GM18861 (cell line): ENCODE results near the gene SCAP.
"Not testable (repeated sequence)": the region's sequence is repeated elsewhere in the genome, so short reads cannot be mapped to it uniquely, and the experiment has no call there.

ENCODE experiments used
- ATAC-seq: cut with Tn5 transposase; IDR thresholded peaks from one replicate; pipeline ENCODE4 v1.9.1; 2021; ENCODE audit not compliant: unreplicated experiment

The SCAP gene

DNA sequence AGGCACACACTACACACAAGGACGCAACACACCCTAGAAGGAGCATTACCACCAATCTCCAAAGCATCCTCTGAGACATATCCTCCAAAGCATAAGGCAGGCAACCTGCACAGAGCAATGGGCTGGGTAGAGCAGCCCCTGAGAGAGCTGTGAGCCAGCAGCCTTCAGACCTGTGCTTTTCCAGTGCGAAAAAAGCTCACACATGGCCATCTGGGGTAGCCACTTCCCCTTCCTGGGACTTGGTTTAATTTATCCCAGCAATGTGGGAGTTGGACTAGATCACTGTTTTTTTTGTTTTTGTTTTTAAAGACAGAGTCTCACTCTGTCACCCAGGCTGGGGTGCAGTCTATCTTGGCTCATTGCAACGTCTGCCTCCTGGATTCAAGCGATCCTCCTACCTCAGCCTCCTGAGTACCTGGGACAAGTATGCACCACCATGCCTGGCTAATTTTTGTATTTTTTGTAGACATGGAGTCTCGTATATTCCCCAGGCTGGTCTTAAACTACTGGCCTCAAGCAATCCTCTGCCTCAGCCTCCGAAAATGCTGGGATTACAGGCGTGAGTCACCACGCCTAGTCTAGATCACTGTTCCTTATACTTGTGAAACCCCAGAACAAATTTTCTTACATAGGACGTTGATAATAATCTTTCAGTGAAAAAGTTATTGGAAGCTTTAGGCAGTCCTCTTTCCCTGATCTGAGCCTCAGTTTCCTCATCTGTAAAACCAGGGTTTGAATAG is 76.0 kb downstream of the SCAP start:
- no peak for ATAC-seq

DNA sequence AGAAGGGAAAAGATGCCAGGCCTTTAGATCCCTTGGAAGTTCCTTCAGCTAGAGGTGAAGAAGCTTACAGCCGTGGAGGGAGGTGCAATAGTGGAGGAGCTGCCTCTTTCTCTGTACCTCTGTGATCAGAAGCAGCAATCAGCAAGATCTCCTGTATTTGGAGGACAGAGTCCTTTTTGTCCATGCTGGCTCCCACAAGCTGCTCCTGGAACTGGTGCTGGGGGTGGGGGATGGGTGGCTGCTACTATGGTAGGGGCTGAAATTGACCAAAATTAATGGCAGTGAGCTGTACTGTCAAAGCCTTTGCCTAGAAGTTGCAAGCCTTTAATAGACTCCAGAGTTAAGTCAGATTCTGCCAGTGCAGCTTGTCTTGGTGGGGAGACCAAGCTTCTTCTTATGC is 76.7 kb downstream of the SCAP start:
- ATAC-seq, result no peak

DNA sequence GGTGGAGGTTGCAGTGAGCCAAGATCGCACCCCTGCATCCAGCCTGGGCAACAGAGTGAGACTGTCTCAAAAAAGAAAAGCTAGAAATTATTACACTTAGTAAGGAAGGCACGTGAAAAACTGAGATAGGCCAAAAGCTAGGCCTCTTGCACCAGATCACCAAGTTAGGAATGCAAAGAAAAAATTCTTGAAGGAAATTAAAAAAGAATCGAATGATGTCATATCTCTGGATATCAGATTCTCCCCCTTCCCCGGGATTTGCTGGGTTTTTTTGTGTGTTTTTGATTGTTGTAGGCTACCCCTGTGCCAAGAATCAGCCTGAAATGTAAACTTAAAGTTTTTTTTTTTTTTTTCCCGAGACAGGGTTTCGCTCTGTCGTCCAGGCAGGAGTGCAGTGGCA is 77.5 kb downstream of the SCAP start:
- no peak for ATAC-seq

DNA sequence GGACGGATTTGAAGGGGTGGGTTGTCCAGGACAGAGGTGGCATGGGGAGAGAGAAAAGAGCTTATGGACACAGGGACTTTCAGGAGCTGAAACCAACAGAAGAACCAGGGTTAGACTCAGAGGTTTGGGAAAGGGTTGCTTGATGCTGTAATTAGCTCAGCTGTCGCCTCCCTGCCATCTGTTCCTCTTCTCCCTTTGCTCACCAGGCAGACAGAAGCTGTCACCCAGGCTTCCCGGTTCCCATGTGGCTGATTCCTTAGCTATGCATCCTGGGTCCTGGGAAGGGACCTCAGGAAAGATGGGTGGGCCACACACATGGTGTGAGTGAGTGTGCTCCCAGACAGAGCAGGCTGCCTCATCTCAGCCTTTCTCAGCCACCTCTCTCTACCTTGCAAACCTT is 80.9 kb downstream of the SCAP start:
- ATAC-seq, result no peak

DNA sequence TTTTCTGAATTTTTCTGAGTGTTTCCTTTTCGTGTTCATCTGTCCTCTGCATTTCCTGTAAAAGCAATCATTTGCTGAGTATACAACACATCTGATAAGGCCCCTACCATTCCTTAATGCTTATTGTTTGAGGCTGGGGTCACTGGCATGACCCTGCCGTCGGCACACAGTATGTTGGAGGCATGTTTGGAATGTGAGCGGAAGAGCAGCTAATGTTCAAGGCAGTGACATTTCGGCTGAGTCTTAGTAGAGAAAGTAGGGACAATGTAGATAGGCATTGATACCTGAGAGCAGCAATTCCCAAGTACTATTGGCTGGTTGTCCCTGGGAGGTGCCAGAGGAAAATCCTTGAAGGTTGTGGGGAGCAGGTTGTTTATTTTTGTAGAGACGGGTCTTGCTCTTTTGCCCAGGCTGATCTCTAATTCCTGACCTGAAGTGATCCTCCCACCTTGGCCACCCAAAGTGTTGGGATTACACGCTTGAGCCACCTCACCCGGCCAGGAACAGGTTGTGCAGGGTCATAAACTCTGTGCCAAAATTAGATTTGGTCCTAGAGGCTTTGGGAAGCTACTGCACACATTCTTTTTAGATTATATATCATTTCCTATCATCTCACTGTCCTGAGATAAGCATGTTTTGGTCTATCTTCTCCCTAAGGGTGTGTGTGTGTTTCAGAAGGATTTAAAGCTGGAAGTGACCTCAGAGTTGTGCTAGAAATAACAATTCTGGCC is 81.4 kb downstream of the SCAP start:
- ATAC-seq, result no peak

DNA sequence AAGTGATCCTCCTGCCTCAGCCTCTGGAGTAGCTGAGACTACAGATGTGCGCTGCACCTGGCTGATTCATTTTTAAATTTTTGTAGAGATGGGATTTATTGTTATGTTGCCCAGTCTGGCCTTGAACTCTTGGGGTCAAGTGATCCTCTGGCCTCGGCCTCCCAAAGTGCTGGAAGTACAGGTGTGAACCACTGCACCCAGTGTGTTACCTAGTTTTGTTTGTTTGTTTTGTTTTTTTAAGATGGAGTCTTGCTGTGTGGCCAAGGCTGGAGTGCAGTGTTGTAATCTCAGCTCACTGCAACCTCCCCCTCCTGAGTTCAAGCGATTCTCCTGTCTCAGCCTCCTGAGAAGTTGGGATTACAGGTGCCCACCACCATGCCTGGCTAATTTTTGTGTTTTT is 82.8 kb downstream of the SCAP start:
- no peak for ATAC-seq

DNA sequence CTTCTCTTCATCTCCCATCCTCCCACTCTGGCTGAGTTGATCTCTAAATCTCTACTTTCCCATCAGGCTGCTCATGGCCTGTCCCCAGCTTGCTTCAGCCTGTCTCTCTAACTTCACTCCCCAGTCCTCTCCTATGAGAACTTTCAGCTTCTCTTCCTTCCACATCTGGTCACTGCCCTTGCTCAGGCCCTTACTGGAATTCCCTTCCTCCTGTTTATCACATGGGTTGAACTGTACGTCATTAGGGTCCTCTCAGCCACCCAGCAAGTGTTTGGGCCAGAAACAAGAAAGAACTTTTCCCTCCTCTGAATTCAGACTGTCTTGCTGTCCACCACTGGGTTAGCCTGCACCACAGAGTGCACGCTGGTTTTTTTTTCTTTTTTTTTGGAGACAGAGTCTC is 89.9 kb downstream of the SCAP start:
- no peak for ATAC-seq

DNA sequence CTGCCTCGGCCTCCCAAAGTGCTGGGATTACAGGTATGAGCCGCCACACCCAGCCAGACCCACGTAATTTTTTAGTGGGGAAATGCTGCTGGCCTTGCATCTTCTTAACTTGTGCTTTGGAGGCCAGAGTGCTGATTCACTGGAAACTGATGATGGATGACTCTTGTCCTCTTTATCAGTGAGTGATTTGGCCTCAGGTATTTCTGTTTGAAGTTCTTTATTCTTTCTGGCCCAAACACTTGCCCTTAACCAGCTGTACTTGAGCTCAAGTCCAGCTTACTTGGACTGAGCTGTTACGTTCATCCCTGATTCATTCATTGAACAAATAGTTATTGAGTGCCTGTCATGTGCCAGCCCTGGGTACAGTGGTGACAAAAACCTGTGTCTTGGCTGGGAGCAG is 90.7 kb downstream of the SCAP start:
- no peak for ATAC-seq

DNA sequence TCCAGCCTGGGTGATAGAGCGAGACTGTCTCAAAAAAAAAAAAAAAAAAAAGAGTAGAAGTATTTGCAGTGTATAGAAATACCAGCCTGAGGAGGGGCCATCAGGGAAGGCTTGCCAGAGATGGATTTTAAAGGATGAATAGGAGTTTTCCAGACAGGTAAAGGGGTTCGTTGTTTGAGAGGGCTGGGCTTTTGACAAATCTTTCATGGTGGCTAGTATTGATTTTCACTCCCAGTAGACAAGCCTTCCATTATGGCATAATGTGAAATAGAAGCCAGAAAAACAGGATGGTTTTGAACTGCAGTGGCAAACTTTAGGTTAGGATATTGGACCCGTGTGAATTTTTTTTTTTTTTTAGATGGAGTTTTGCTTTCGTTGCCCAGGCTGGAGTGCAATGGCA is 91.3 kb downstream of the SCAP start:
- ATAC-seq, result no peak

DNA sequence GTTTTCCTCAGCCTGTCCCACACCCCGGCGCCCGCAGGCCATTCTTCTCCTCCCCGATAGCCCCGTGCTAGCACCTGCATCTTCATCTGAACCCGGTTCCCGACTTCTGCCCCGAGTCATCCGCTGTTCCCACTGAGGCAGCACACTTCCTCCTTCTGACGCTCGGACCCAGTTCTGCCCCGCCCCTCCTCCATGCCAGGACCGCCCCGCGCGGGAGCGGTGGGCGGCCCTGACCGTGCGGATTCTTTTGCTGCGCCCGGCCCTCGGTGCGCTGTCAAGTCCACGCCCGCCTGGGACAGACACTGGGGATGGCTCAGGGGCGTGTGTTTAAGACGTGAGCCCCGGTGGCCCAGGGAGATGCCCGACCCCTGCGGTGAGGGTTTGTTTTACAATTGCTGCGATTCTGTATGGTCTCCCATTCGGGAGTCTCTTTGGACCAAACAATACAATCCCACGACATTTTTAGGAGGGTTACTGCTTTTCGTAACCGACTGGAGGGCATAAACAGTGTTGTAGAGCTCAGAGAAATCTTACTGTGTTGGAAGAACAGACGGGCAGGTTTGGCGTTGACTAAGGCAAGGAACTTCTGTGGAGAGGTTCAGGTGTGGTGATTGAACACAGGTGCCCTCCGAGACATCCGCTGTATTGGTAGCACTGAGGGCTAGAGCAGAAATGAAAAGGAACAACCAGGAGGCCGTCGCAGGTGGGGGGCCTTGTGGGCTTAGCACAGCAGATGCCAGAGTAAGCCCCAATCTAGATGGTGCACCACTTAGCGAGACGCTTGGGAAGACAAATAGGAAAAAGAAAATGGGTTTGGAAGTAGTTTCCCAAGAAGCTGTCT is 94.2 kb downstream of the SCAP start:
- peak; percentile 50 for ATAC-seq

DNA sequence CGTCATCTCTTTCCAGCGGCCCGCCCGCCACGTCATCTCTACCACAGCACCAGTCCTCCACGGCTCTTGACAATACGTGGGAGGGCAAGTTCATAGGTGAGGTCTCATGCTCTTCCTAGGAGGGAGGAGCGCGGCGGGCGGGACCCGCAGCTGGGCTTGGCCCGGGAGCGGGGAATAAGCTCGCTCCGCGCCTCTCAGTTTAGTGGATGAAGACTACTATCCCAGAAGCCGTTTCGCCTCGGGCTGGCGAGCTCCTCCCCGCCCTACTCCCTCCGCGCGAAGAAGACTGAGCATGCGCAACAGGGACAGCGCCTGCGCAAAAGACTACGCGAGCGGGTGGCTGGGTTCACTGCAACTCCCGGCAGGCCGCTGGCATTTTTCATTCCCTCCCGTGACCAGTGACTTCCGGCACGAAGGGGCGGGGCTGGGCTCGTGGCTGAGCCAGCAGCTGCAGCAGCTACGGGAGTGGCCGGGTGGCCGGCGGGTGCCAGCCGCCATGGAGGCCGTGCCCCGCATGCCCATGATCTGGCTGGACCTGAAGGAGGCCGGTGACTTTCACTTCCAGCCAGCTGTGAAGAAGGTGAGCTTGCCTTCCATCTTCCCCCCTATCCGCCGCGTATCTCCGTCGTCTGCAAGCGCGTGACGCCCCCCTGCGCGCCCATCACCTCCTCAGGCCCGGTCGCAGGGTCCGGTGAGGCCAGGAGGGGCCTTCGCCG is 95.0 kb downstream of the SCAP start, which contains the start of gene PTPN23:
TSS of gene PTPN23 (plus strand) at position 421 of the 716 bp plus-strand sequence. CDS start at position 497, 76 bp downstream.
- ATAC-seq, result peak; percentile 78

DNA sequence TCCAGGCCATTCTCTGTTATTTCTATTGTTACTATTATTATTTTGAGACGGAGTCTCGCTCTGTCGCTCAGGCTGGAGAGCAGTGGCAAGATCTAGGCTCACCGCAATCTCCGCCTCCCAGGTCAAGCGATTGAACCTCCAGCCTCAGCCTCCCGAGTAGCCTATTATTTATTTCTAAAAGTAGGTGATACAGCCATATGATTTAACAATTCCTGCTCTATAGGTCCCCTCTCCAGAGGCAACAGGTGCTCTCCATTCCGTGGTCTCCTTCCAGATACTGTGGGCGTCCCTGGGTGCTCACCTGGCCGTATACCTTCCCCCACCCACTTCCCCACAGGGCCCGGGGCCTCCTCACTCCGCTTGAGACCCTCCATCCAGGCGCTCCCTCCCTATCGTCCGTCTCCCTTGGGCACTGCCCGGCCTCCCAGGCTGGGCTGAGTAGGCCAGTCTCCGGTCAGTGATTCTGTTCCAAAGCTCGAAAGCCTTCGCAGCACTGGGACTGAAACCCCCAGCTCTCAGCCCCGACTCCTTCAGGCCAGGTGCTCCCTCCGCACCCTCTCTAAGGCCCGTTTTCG is 95.6 kb downstream of the SCAP start:
- ATAC-seq, result peak; percentile 5

DNA sequence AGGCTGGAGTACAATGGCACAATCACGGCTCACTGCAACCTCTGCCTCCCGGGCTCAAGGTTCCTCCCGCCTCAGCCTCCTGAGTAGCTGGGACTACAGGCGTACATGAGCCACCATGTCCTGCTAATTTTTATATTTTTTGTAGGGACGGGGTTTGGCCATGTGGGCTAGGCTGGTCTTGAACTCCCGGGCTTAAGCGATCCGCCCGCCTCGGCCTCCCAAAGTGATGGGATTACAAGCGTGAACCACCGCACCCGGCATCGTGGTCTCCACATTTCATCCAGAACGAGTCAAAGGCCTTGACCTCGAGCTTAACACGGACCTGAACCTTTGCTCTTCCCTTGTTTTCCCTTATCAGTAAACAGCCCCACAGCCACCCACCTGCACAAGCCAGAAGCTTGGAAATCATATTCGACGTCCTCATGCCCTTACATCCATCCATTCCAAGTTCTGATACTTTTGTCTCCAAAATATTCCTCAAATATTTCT is 96.3 kb downstream of the SCAP start:
- no peak for ATAC-seq

DNA sequence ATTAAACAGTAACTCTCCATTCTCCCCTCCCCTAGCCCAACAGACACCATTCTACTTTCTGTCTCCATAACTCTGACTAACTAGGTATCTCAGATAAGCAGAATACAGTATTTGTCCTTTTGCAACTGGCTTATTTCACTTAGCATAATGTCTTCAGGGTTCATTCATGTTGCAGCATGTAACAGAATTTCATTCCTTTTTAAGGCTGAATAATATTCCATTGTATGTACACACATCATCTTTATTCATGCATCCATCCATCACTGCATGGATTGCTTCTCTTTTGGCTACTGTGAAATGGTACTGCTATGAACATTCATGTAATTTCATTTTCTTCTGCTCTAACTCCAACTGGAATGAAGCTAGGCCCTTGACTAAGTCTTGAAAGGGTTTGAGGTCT is 96.9 kb downstream of the SCAP start:
- ATAC-seq, result no peak

DNA sequence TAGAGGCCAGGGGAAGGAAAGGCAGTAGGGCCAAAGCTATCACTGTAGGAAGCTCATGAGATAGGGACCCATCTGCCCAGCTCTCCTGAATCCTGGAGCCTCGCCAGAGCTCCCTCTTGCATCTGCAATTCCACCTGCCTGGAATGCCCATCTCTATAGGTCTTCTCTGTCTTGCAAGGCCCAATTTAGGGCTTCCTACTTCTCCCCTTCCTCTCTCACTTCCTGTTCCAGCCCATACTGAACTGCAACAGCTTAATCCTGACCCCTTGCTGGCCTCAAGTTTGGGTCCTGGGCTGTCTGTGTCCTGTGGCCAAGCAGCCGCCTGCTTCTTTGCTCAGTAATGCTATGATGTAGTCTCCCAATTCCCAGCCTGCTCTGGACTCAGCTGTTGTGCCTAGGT is 98.6 kb downstream of the SCAP start:
- ATAC-seq, result no peak

DNA sequence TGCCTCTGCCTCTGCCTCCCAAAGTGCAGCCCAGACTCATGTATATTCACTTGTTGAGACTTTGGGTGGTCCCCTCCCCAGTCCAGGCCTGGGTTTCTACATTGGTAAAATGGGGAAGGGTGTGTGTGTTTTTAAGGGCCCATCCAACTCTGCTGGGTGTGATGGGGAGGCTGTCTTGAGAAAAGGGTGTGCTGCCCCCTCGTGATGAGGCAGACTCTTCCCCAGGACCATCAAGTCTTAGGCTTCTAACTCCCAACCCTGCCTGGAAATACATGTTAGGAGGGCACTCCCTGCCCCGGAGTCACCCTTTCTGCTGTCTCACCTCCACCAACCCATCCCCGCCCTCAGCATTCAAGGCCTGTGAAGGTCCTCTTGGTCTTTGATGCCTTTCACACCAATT is 99.3 kb downstream of the SCAP start:
- ATAC-seq, result no peak

DNA sequence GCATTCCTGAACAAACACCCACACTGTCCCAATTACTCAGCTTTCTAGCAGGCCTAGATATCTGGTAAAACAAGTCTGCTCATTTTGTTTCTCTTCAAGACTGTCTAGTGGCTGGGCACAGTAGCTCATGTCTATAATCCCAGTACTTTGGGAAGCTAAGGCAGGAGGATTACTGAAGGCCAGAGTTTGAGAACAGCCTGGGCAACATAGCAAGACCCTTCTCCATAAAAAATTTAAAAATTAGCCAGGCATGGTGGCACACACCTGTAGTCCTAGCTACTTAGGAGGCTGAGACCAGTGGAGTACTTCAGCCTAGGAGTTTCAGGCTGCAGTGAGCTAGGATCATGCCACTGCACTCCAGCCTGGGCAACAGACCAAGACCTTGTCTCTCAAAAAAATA is 101.2 kb downstream of the SCAP start:
- no peak for ATAC-seq

DNA sequence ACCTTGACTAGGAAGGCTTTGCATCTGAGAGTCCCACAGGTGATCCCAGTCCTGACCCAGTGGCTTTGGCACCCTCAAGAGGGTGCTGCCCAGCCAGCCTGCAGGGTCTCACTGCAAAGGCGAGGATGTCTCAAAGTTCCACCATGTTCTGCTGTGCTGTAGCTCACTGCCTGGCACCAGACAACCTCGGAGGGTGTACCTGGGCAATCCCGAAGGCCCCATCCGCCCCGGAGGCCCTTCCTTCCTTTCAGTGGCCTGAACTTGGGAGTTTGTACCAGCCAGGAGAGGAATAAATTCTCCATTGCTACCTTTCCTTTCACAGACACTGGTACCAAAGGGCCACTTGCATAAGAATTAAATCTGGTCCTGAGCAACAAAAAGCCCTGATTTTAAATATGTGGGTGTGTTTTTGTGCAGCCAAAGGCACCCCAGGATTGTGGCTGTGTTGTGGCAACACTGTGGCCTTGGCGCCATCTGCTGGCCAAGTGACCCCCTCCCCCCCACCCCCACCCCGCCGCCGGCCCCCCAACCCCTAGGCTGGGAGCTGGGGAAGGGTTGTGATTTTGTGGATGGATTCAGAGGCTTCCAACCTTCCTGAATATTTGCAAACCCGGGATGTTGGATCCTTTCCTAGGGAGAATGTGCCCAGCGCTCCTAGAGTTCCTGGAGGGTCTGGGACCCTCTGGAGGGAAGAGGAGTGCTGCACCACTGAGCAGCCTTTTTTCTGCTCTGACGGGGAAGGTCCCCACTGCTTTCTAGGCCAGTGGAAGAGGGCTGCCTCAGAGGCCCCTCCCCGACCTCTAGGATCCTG is 104.6 kb downstream of the SCAP start:
- no peak for ATAC-seq

DNA sequence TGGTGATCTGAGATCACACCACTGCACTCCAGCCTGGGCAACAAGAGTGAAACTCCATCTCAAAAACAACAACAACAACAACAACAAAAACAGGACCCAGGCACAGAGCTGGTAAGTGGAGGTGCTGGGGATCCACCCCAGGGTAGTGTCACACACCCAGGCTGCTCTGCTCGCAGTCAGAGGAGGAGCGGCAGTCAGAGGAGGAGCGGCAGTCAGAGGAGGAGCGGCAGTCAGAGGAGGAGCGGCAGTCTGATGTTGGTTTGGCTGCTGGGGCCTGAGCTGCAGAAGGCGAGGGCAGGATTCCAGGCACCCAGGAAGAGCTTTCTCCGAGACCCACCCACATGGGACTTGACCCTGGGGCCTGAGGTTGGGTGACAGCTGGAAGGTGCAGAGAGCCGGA is 105.7 kb downstream of the SCAP start:
- ATAC-seq, result not testable (repeated sequence)

DNA sequence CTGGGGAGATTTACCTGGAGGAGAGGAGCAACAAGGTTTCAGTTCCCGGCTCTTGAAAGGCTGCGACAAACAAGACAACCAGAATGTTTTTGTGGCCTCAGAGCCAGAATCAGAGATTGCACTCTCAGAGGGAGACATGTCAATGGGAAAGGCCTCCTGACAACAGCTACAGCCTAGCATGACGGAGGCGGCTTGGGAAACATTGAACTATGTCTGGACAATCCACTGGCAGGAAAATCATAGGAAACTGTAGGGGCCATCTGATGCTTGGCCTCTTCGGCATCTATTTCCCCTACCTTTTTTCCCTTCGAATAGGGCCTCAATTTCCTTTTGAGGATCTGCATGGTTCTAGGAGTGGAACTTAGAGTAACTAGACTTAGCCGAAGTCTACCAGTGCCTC is 108.1 kb downstream of the SCAP start:
- ATAC-seq, result no peak
